K562 (cell line): ENCODE measurements around the gene HPCA. TPM values are rescaled to one million over a fixed set of nuclear protein-coding genes. Genes with fewer than 3 reads are reported as not detected.

Source experiments
- FOXK2 ChIP-seq, 2 experiments: fragments of 450-650 bp; IDR thresholded peaks in 1 of 2; conservative IDR thresholded peaks in 1 of 2; 2 replicates each; pipeline ENCODE4 v1.6.1; 2016; ENCODE audit warnings: low read depth in 2 of 2, mild to moderate bottlenecking in 1 of 2
- RREB1 ChIP-seq: fragments of 250-450 bp; sonication (Bioruptor Pico); IDR thresholded peaks from 2 replicates; pipeline ENCODE4 v1.4.0; 2020
- SMARCE1 ChIP-seq: fragments of 450-650 bp; IDR thresholded peaks from 2 replicates; pipeline ENCODE4 v1.7.1; 2016; ENCODE audit warnings: mild to moderate bottlenecking
- ZBTB7A ChIP-seq: IDR thresholded peaks from 2 replicates; pipeline ENCODE4 v1.6.1; 2011; ENCODE audit warnings: low read depth, mild to moderate bottlenecking, low read length, moderate library complexity, borderline replicate concordance; ENCODE audit not compliant: control insufficient read depth
- ZSCAN29 ChIP-seq: fragments of 450-650 bp; IDR thresholded peaks from 2 replicates; pipeline ENCODE4 v1.6.1; 2017
- polyA plus RNA-seq, 8 experiments: library from polyadenylated mRNA; depleted of rRNA in 4 of 8; stranded (reverse) in 5 of 8; unstranded in 3 of 8; fragments of >200 nt; fragmentation: Nextera tagmentation in 2 of 8; fragmentation: Illumina TruSeq in 1 of 8; extraction: Ambion mirVana in 2 of 8; extraction: Trizol in 1 of 8; gene quantifications; 2 replicates each; pipeline versions ENCODE4 v1.2.1 to v1.2.3, GENCODE V29; 2011 to 2014; ENCODE audit warnings: inconsistent platforms in 1 of 8, missing spikeins in 1 of 8
- total RNA-seq, 7 experiments: library from RNA; depleted of rRNA in 6 of 7; stranded (reverse); fragments of >200 nt in 6 of 7; fragmentation: Illumina TruSeq in 2 of 7; extraction: Trizol in 2 of 7; gene quantifications; 2 replicates each; pipeline versions ENCODE4 v1.2.1 to v1.2.3, GENCODE V29; 2011 to 2021; ENCODE audit warnings: low replicate concordance in 1 of 7
- TF ChIP-seq, protein P1 (sequence below), 2 experiments: IDR thresholded peaks; 2 replicates each; pipeline ENCODE4 v1.6.1; 2011; ENCODE audit warnings: borderline replicate concordance in 1 of 2, control low read depth in 1 of 2, low read depth in 1 of 2, low read length in 1 of 2, mild to moderate bottlenecking in 1 of 2, mixed read lengths in 1 of 2, moderate library complexity in 1 of 2; ENCODE audit not compliant: insufficient read depth in 1 of 2, insufficient read length in 1 of 2, poor library complexity in 1 of 2, severe bottlenecking in 1 of 2; ENCODE audit errors: extremely low read depth in 1 of 2
- TF ChIP-seq, protein P2 (sequence below): IDR thresholded peaks from 3 replicates; pipeline ENCODE4 v1.6.1; 2011; ENCODE audit warnings: borderline replicate concordance, mild to moderate bottlenecking; ENCODE audit not compliant: insufficient read length, insufficient read depth
- TF ChIP-seq, protein P3 (sequence below), 2 experiments: fragments of 150-350 bp in 1 of 2; IDR thresholded peaks; 2 replicates each; pipeline ENCODE4 v1.6.1; 2012 to 2016; ENCODE audit warnings: low read depth in 2 of 2, low read length in 2 of 2, mild to moderate bottlenecking in 1 of 2, moderate library complexity in 1 of 2
- TF ChIP-seq, protein P4 (sequence below): fragments of 250-450 bp; sonication (Bioruptor Pico); IDR thresholded peaks from 2 replicates; pipeline ENCODE4 v1.5.0; 2021; ENCODE audit warnings: mild to moderate bottlenecking, moderate library complexity

HPCA gene
- total and polyA plus RNA-seq, 9 of the 15 experiments (the other 6 are each of a cell fraction or from before 2014, with no cell fraction given) = not detected

GRCh38 chr1:32870615-32871363 is 15.5 kb upstream of the HPCA start, which contains the start of gene FNDC5 (continued):
- TF ChIP-seq RREB1 (CRISPR knock-in tag) (no peak), ZSCAN29 (no peak), SMARCE1 (no peak), ZBTB7A (0 out of 2 replicates have a peak, but pooled peaks have one; percentile 74), FOXK2 (conservative IDR thresholded peaks at IDR 0.05 in 1 of 2, IDR thresholded peaks at IDR 0.05 in 1 of 2; ENCODE audit: low read depth in 2 of 2) (no peak)
- TF ChIP-seq, protein P1, sequence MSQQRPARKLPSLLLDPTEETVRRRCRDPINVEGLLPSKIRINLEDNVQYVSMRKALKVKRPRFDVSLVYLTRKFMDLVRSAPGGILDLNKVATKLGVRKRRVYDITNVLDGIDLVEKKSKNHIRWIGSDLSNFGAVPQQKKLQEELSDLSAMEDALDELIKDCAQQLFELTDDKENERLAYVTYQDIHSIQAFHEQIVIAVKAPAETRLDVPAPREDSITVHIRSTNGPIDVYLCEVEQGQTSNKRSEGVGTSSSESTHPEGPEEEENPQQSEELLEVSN (IDR thresholded peaks at IDR 0.05; ENCODE audit: borderline replicate concordance in 1 of 2, extremely low read depth in 1 of 2, insufficient read depth in 1 of 2, insufficient read length in 1 of 2, low read depth in 1 of 2, low read length in 1 of 2, poor library complexity in 1 of 2, severe bottlenecking in 1 of 2) = peak in 1 of 2 experiments; percentile 54
- TF ChIP-seq, protein P2, sequence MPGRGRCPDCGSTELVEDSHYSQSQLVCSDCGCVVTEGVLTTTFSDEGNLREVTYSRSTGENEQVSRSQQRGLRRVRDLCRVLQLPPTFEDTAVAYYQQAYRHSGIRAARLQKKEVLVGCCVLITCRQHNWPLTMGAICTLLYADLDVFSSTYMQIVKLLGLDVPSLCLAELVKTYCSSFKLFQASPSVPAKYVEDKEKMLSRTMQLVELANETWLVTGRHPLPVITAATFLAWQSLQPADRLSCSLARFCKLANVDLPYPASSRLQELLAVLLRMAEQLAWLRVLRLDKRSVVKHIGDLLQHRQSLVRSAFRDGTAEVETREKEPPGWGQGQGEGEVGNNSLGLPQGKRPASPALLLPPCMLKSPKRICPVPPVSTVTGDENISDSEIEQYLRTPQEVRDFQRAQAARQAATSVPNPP = no peak
- TF ChIP-seq, protein P3, sequence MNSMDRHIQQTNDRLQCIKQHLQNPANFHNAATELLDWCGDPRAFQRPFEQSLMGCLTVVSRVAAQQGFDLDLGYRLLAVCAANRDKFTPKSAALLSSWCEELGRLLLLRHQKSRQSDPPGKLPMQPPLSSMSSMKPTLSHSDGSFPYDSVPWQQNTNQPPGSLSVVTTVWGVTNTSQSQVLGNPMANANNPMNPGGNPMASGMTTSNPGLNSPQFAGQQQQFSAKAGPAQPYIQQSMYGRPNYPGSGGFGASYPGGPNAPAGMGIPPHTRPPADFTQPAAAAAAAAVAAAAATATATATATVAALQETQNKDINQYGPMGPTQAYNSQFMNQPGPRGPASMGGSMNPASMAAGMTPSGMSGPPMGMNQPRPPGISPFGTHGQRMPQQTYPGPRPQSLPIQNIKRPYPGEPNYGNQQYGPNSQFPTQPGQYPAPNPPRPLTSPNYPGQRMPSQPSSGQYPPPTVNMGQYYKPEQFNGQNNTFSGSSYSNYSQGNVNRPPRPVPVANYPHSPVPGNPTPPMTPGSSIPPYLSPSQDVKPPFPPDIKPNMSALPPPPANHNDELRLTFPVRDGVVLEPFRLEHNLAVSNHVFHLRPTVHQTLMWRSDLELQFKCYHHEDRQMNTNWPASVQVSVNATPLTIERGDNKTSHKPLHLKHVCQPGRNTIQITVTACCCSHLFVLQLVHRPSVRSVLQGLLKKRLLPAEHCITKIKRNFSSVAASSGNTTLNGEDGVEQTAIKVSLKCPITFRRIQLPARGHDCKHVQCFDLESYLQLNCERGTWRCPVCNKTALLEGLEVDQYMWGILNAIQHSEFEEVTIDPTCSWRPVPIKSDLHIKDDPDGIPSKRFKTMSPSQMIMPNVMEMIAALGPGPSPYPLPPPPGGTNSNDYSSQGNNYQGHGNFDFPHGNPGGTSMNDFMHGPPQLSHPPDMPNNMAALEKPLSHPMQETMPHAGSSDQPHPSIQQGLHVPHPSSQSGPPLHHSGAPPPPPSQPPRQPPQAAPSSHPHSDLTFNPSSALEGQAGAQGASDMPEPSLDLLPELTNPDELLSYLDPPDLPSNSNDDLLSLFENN (IDR thresholded peaks at IDR 0.05; ENCODE audit: low read depth in 2 of 2, low read length in 2 of 2) = no peak
- TF ChIP-seq, protein P4, sequence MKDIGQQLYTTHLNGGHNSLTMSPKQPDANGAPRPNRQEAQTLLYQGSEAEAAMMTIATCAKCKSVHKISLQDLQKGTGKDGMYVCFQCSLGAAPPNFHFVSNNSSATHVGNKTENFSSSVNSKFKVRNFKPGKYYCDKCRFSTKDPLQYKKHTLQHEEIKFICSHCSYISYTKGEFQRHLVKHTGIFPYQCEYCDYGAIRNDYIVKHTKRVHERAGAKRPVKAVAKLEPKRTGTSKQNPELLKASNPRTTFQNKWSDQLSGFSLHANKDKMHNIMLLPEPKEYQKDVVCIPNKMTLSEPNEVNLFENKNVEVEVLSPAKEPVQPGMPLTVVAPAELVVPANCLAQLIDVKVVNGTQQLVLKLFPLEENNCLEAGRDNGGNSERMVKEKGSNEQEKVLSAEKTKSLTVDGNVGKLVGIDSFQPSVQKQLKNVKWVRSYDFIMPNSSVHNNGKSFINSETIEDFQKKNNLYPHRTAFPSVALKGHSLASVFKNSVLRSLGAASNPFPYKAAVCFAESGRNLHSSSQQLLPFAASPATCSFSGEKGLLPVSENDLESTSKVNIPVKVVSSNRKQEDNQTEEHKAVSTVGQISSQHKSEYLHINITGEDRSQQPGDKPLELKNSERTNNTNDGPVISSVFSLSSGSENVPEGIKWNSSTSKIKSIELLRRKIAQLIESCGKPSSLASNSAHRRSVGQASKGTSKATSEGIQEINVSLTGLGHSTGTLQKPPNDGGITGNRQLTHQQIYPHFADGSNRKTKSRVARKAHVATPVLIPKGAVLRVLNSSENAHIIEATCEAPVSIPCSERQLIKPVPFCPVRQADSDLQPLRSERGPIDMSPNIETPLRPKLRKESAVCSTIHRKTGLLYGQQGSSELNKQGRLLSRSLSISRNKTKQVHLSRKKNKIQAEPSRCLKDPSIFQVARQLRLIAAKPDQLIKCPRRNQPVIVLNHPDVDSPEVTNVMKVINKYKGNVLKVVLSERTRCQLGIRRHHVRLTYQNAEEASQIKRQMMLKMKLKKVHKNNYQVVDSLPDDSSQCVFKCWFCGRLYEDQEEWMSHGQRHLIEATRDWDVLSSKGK (CRISPR knock-in tag) = no peak
